Natural killer cell (primary cell): ENCODE data around the gene ASF1A. TPM values are rescaled to one million over a fixed set of nuclear protein-coding genes. Genes with fewer than 3 reads are reported as not detected.
"Not testable (repeated sequence)": the region's sequence is repeated elsewhere in the genome, so short reads cannot be mapped to it uniquely, and the experiment has no call there.

Experiments
- ATAC-seq, 3 donors: fragments of 150-1000 bp in 2 of 3; fragments of 200-7000 bp in 1 of 3; cut with Tn5 transposase; 1 replicate in 1 of 3; 2 replicates in 2 of 3; pipeline ENCODE4 v1.10.0; 2021; ENCODE audit warnings: mild to moderate bottlenecking in 2 of 3, moderate library complexity in 2 of 3
- DNase-seq, 2 donors: peaks; one replicate each; pipeline versions ENCODE4 v3.0.0 to v3.0.0-alpha.2; 2013 to 2021; ENCODE audit warnings: mixed read lengths in 1 of 2
- H3K27ac ChIP-seq: one replicate; pipeline ENCODE4 v1.5.1; 2013; ENCODE audit warnings: mild to moderate bottlenecking, low read length
- H3K27me3 ChIP-seq: one replicate; pipeline ENCODE4 v1.6.1; 2013; ENCODE audit warnings: low read length; ENCODE audit not compliant: control insufficient read depth, insufficient read depth
- H3K36me3 ChIP-seq: one replicate; pipeline ENCODE4 v1.6.1; 2013; ENCODE audit warnings: low read length; ENCODE audit not compliant: control insufficient read depth, insufficient read depth
- H3K4me1 ChIP-seq: one replicate; pipeline ENCODE4 v1.6.1; 2013; ENCODE audit warnings: low read length; ENCODE audit not compliant: control insufficient read depth, insufficient read depth
- H3K4me3 ChIP-seq: one replicate; pipeline ENCODE4 v1.5.1; 2013; ENCODE audit warnings: low read length
- H3K9me3 ChIP-seq: one replicate; pipeline ENCODE4 v1.6.1; 2013; ENCODE audit warnings: low read length; ENCODE audit not compliant: control insufficient read depth, insufficient read depth
- H3K27ac Mint-ChIP-seq, 2 donors: one replicate each; pipeline ENCODE4 v1.8.0; 2022; ENCODE audit warnings: mild to moderate bottlenecking in 2 of 2, mixed read lengths in 2 of 2, moderate library complexity in 1 of 2
- H3K27me3 Mint-ChIP-seq, 2 donors: one replicate each; pipeline ENCODE4 v1.8.0; 2022; ENCODE audit warnings: low read depth in 2 of 2, mixed read lengths in 2 of 2
- H3K36me3 Mint-ChIP-seq: one replicate; pipeline ENCODE4 v1.8.0; 2022; ENCODE audit warnings: mixed read lengths
- H3K4me1 Mint-ChIP-seq, 2 donors: one replicate each; pipeline ENCODE4 v1.8.0; 2022; ENCODE audit warnings: mixed read lengths in 2 of 2
- H3K4me3 Mint-ChIP-seq: one replicate; pipeline ENCODE4 v1.8.0; 2022; ENCODE audit warnings: mild to moderate bottlenecking, moderate library complexity, mixed read lengths
- H3K9me3 Mint-ChIP-seq, 2 donors: one replicate each; pipeline ENCODE4 v1.8.0; 2022; ENCODE audit warnings: mixed read lengths in 2 of 2
- CTCF ChIP-seq: fragments of 200-600 bp; IDR thresholded peaks from one replicate; pipeline ENCODE4 v1.8.0; 2022; ENCODE audit warnings: antibody characterized with exemption
- WGBS: methylation state at CpG from one replicate; pipeline ENCODE4 v1.1.7; 2013; ENCODE audit warnings: missing lambda C conversion rate; ENCODE audit not compliant: insufficient coverage; 5-methylcytosine and 5-hydroxymethylcytosine counted together
- intact Hi-C: fragments of 100-400 bp; cut with micrococcal nuclease; formaldehyde crosslinking; loops from one replicate; pipeline ENCODE4 v1.14.2; 2022
- total RNA-seq, 4 donors: library from RNA; stranded (reverse); fragments of 120-200 nt in 1 of 4; gene quantifications; one replicate each; pipeline versions ENCODE4 v1.2.3 to v1.2.4, GENCODE V29; 2013 to 2022

ASF1A gene
- total RNA-seq, 3 donors from 2014 or later (not counting 1 experiment from before 2014, with no cell fraction given) = 9.2 to 14.5 (median 10.8) TPM

- intact Hi-C loops = no loop called here
- ATAC-seq = peak in 2 of 3 donors; percentile 46 to 49
- TF ChIP-seq CTCF = no peak
- H3K4me3 Mint-ChIP-seq = peak overlapping the region; percentile 7
- H3K27ac Mint-ChIP-seq = peak overlapping the region; percentile 60 to 73
- no peaks in the 10 kb centered on the region for H3K27me3 Mint-ChIP-seq
- no peaks in the 10 kb centered on the region for H3K36me3 Mint-ChIP-seq
- no peaks in the 10 kb centered on the region for H3K9me3 ChIP-seq
- no peaks in the 10 kb centered on the region for H3K27me3 ChIP-seq
- no peaks in the 10 kb centered on the region for H3K36me3 ChIP-seq
- peaks cover 27% of the 10 kb centered on the region for H3K4me1 ChIP-seq
- H3K4me1 Mint-ChIP-seq = peaks cover 78 to 85% of the 10 kb centered on the region in 2 donors
- peak overlapping the region; percentile 21 for H3K27ac ChIP-seq
- DNase-seq = peak in 1 of 2 donors; percentile 17
- no peaks in the 10 kb centered on the region for H3K9me3 Mint-ChIP-seq
- WGBS = 29% methylated on average over 6 of the region's 7 CpGs
- H3K4me3 ChIP-seq = no peak overlapping the region
Observed at GRCh38 chr6:118864341-118865099, 29.4 kb upstream of the ASF1A start.

GRCh38 chr6:118865100-118865391, 28.9 kb upstream of the ASF1A start:
- H3K27ac ChIP-seq = peak overlapping the region; percentile 21
- no peaks in the 10 kb centered on the region for H3K27me3 ChIP-seq
- peak overlapping the region; percentile 22 for H3K4me3 Mint-ChIP-seq
- H3K9me3 ChIP-seq = no peaks in the 10 kb centered on the region
- H3K9me3 Mint-ChIP-seq = no peaks in the 10 kb centered on the region
- H3K27ac Mint-ChIP-seq = peak overlapping the region; percentile 60 to 73
- intact Hi-C loops = no loop called here
- TF ChIP-seq CTCF = no peak
- WGBS = 48% methylated on average over 2 of the region's 2 CpGs
- no peak for DNase-seq
- no peaks in the 10 kb centered on the region for H3K27me3 Mint-ChIP-seq
- H3K36me3 Mint-ChIP-seq = no peaks in the 10 kb centered on the region
- peaks cover 78 to 85% of the 10 kb centered on the region in 2 donors for H3K4me1 Mint-ChIP-seq
- H3K4me1 ChIP-seq = peaks cover 27% of the 10 kb centered on the region
- no peaks in the 10 kb centered on the region for H3K36me3 ChIP-seq
- peak in 1 of 3 donors; percentile 17 for ATAC-seq
- H3K4me3 ChIP-seq = no peak overlapping the region

GRCh38 chr6:118867181-118867580, 26.8 kb upstream of the ASF1A start:
- ATAC-seq (no peak), DNase-seq (no peak)
- H3K9me3 ChIP-seq = no peaks in the 10 kb centered on the region
- H3K4me1 ChIP-seq = peaks cover 11% of the 10 kb centered on the region
- peaks cover 74 to 78% of the 10 kb centered on the region in 2 donors for H3K4me1 Mint-ChIP-seq
- H3K27me3 ChIP-seq = no peaks in the 10 kb centered on the region
- no peak overlapping the region for H3K4me3 ChIP-seq
- no peak overlapping the region for H3K4me3 Mint-ChIP-seq
- H3K9me3 Mint-ChIP-seq = no peaks in the 10 kb centered on the region
- H3K27me3 Mint-ChIP-seq = no peaks in the 10 kb centered on the region
- TF ChIP-seq CTCF = no peak
- WGBS = 100% methylated on average over 1 of the region's 4 CpGs
- intact Hi-C loops = no loop called here
- H3K27ac Mint-ChIP-seq = no peak overlapping the region
- no peak overlapping the region for H3K27ac ChIP-seq
- H3K36me3 ChIP-seq = no peaks in the 10 kb centered on the region
- H3K36me3 Mint-ChIP-seq = no peaks in the 10 kb centered on the region

- 100% methylated on average over 2 of the region's 2 CpGs for WGBS
- DNase-seq, H3K4me3 ChIP-seq, intact Hi-C loops, H3K9me3 ChIP-seq, H3K4me3 Mint-ChIP-seq, ATAC-seq, H3K27me3 Mint-ChIP-seq, H3K27ac ChIP-seq, H3K9me3 Mint-ChIP-seq, H3K36me3 Mint-ChIP-seq, H3K36me3 ChIP-seq, H3K27me3 ChIP-seq: not testable (repeated sequence)
- peaks cover 58 to 68% of the 10 kb centered on the region in 2 donors for H3K4me1 Mint-ChIP-seq
- H3K4me1 ChIP-seq = peaks cover 11% of the 10 kb centered on the region
- H3K27ac Mint-ChIP-seq = peak overlapping the region in 1 of 2 donors; percentile 19
Observed at GRCh38 chr6:118868901-118869300, 25.1 kb upstream of the ASF1A start.
